GM19452 (cell line): ENCODE results near the gene C1QTNF2.
"Not testable (repeated sequence)": the region's sequence is repeated elsewhere in the genome, so short reads cannot be mapped to it uniquely, and the experiment has no call there.

Experiments
- ATAC-seq: cut with Tn5 transposase; IDR thresholded peaks from one replicate; pipeline ENCODE4 v1.9.1; 2021; ENCODE audit not compliant: unreplicated experiment

Gene C1QTNF2

GRCh38 chr5:160348080-160348479, 22.3 kb downstream of the C1QTNF2 start:
- no peak for ATAC-seq

GRCh38 chr5:160347448-160347847, 23.0 kb downstream of the C1QTNF2 start:
- no peak for ATAC-seq

- no peak for ATAC-seq
Measured at GRCh38 chr5:160342413-160342941, 27.9 kb downstream of the C1QTNF2 start.

- ATAC-seq = no peak
Measured at GRCh38 chr5:160341309-160341870, 29.0 kb downstream of the C1QTNF2 start.

GRCh38 chr5:160340513-160340912, 29.9 kb downstream of the C1QTNF2 start:
- ATAC-seq = not testable (repeated sequence)

DNA sequence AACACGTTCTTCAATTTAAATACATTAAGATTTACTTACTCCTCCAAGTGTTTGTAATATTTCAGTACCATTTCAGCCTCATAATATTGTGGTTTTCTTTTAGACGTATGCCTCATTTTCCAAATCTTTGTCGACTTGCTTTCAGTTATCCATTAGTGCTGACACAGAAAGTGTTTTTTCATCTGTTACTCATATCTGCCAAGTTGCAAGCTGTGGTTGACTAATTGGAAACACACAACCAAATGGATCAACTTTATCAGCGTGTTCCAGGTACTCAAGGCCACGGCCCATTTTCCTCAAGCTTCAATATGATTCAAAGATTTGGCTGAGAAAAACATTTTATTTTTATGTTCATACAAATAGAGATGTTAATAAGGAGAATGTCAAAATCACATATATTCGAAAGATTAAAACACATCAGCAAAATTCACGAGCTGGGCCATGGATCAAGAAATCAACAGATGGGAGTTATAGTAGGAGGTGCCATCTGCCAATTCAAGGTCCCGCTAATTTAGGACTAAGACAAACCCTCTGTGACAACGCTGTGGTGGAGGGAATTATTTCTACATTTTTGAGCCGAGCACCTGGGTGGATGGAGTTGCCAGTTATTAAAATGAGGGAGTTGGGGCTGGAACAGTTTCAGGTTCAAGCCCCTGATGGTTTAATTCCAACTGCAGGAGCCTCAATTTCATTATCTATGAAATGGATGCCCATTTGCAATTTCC, 30.9 kb downstream of the C1QTNF2 start:
- no peak for ATAC-seq

DNA sequence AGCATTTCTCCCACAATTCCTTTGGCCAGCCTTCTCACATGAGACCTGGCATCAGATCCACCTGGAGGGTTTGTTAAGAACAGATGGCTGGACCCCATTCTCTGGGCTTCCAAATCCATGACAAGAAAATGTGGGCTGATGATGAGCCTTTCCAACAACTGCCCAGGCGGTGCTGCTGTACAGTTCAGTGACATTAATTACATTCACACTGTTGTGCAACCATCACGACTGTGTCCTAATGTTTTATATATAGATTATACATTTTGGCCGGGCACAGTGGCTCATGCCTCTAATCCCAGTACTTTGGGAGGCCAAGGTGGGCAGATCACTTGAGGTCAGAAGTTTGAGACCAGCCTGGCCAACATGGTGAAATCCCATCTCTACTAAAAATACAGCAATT, 35.7 kb downstream of the C1QTNF2 start:
- not testable (repeated sequence) for ATAC-seq

DNA sequence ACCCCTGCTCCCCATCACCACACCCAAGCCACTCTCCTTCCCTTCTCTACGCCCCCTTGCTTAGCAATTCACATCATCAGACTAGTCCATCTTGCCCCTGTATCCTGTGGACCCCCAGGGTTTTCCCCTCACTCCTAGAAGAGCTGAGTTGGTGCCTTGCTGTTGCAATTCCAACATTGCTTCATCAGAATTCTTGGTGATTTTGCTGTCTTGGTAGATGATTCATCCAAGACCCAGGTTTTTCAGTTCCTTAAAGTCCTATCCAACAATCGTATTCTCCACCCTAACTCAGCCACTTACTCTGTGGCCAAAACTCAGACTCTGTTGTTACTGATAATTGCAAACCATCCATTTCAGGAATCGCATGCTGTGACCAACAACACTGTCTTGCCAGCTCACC, 36.7 kb downstream of the C1QTNF2 start:
- no peak for ATAC-seq

DNA sequence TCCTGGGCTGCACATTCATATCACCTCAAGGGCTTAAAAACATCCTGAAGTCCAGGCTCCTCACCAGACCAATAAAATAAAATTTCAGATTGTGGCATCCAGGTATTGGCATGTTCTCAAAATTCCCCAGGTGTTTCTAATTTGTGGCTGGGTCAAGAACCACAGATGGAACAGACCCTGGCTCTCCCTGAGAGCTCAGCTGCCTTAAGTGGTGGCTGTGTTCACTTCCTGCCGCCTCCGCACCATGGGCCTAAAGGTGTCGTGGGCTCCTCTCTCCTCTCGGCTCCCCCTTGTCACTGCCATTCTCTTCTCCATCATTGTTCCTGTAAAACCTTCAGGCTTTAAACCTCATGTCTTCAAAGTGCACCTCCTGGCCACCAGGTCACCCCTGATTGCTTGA, 40.2 kb downstream of the C1QTNF2 start:
- no peak for ATAC-seq

GRCh38 chr5:160327818-160328217, 42.6 kb downstream of the C1QTNF2 start:
- ATAC-seq = no peak

DNA sequence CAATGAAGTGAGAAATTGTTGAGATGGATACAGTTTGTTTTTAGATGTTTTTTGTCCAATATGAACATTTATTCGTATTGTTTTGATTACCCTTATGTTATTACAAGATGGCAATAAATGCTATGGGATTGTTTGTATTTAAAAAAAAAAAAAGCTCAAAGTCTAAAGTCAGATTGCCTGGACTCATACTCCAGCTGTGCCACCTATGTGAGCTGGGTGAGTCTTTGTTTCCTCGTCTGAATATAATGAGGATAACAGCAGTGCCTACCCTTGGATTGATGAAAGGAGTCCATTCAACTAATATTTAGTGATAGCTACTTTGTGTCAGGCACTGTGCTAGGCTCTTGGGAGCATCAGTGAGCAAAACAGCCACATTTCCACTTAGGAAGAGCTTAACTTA, 43.4 kb downstream of the C1QTNF2 start:
- ATAC-seq = no peak

GRCh38 chr5:160325716-160326115, 44.7 kb downstream of the C1QTNF2 start:
- ATAC-seq = no peak

DNA sequence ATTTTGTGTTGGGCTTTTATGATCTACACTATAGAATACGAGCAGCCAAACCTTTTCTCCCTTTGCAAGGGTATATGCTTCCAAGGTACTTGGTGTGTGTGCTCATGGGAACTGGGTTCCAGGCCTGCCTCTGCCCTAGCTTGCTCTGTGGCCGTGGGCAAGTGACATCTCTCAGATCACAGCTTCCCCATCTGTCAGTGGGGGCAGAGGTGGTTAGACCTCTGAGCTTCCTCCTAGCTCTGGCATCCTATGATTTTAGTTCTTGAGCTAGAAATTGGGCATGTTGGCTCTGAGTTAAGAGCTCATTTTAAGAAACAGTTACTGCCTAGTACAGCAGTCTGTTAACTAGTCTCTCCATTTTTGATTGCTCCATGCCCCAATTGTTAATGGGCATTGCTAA, 45.5 kb downstream of the C1QTNF2 start:
- no peak for ATAC-seq

- no peak for ATAC-seq
Measured at GRCh38 chr5:160318409-160318808, 52.0 kb downstream of the C1QTNF2 start.

- ATAC-seq = no peak
Measured at GRCh38 chr5:160317434-160317833, 53.0 kb downstream of the C1QTNF2 start.

DNA sequence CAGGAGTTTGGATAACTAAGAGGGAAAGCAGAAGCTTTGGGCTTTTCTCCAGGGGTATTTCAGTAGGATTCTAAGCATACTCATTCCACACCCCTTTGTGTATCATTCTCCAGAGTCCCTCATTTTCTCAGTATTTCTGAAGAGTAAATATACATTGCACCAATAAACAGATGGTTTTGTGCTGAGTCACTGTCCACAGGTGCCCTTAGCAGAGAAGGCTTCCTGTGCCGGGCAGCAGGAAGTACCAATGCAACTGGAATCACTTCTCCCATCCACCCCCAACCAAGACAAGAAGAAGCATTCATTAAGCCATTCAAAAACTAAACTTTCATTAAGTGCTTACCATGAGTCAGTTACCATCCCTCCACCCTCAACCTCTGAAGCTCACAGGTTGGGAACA, 54.5 kb downstream of the C1QTNF2 start:
- no peak for ATAC-seq

DNA sequence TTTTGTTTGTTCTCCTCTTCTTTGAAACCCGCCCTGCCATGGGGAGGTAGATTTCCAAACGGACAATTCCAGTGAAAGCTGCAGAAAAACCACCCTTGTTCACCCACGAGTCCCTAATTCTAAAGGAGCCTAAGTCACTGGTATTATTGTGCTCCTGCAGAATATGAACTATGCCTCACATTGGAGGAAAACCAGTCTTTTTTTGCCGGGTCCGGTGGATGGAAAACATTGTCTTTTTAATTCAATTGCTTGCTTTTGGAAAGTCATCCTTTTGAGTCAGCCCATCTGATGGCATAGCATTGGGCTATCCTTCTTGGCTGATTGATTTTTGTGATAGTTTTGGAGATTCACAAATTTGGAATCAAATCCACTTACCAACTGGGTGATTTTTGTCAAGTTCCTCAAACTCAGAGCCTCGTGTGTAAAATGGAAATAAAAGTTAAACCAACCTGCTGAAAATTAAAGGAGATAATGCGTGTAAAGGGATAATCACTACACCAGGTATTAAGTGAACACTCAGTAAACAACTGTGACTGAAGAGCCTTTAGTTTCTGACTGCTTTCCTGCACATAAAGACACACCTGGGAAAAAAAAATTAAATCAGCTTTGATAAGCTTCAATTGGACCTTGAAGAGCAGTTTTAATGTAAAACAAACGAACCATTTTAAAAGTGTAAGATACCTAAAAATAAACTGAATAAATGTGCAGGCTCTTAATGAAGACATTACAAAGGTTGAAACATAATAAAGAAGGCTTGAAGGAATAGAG, 57.3 kb downstream of the C1QTNF2 start:
- no peak for ATAC-seq

DNA sequence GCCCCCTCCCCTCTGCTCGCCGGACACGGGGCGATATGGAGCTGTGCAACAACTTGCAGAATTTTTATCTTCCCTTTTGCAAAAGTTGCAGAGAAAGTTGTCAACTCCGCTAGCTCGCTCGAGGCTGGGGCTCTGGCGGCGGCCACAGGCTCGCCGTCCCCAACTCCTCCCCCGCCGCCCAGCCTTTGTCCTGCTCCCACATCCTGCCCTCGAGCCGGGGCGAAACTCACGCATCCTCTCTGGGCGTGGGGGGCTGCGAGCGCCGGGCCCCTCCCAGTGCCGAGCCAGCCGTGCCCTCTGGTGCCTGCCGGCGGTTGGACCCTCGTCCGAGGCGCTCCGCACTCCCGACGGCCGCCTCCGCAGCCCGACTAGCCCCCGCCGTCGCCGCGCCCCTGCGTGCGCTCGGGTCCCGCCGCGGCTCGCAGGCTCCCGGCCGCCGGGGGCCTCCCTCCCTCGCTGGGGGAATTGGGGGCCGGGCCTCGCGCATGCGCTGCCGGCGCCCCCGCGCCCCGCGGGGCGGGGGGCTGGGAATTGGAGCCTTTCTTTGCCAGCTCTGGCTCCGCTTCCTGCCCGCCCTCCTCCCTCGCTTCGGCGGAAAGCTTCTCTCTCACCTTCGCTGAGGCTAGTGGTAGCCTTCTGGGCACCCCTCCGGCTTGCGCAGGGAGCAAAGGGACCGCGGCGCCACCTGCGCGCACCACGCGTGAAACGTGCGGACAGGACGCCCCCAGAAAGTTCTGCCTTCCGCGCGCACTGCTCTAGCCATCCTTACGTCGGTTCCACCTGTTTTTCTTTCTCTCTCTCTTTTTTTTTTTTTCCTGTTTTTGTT, 58.1 kb downstream of the C1QTNF2 start, which contains the start of gene CCNJL:
Gene CCNJL, minus strand, starts transcription at position 431 of the 826 bp plus-strand sequence. CDS start 641 bp downstream, outside the sequence.
- peak; percentile 47 for ATAC-seq

DNA sequence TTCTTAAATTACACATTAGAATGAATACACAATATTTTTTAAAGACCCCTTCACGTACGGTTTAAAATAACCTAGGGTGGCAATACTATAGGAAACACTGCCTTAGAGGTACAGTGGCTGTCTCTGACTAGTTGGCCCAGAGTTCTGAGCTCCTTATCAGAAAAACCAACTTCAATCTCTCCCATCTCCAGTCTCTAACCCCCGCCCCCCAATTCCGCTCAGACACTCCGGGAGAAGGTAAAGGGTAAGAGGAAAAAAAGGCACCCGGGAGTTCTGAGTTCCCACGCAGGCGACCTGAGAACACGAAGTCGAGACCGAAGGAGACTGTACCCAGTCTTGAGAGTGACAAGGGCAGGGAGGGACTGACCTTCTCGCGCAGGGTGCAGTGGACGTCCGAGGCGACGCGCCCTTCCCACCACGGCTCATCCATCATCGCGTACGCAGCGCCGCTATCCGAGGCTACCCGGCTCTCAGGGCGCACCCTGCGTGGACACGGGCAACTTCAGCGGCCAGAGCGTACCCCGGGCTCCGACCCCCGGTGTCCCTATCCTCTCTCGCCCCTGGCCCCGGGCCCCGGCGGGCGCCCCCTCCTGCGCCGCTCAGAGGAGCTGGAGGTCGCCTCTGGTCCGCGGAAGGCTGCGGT, 58.8 kb downstream of the C1QTNF2 start:
- ATAC-seq = peak; percentile 3

- ATAC-seq = no peak
Measured at GRCh38 chr5:160310552-160311295, 59.7 kb downstream of the C1QTNF2 start.
